ENCODE results near the gene RAD51B. TPM values are rescaled to one million over a fixed set of nuclear protein-coding genes. Genes with fewer than 3 reads are reported as not detected.

The RAD51B gene
- total and polyA plus RNA-seq, 2 of the 13 experiments (the other 11 are each of a cell fraction or from before 2014, with no cell fraction given): 7.0 to 9.5 TPM

DNA sequence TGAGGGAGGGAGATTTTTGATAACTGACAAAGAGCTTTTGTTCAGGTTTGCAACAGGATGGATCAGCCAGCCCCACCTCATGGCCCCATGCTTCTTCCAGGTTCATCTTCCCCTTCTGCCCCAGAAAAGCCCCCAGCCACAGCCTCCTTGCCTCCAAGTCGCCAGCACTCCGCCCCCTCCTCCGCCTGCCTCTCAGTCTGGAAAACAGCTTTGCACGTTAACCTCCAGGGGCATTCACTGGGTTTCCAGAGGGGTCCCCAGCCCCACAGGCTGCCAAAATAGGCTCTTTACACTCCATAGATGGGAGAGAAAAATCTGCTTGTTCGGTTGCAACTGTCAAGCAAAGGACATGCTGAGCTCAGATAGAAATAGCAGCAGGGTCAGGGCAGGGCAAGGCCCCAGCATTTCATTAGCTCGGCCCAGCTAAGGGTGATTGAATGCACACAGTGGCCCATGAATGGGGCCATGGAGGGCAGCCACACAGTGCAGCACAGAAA is 719.7 kb downstream of the RAD51B start:
- peaks cover 15% of the 10 kb centered on the region for H3K4me1 ChIP-seq (ENCODE audit: insufficient read depth, low read length)
- ATAC-seq (no peak), FAIRE-seq (no peak), DNase-seq (ENCODE audit: low spot score) (no peak)
- H3K79me2 ChIP-seq (ENCODE audit: insufficient read depth, low read length): no peaks in the 10 kb centered on the region
- H4K20me1 ChIP-seq (ENCODE audit: insufficient read depth, low read length): no peaks in the 10 kb centered on the region
- no peak overlapping the region for H3K9ac ChIP-seq (ENCODE audit: insufficient read depth, low read depth, low read length)
- ChIA-PET CTCF (ENCODE audit: low intra/inter-chr PET ratio, low total read pairs) (no interaction called here), POLR2A (no interaction called here)
- no peak overlapping the region for H3K4me3 ChIP-seq (replicated peaks in 1 of 3; ENCODE audit: insufficient read depth in 1 of 3, low read depth in 2 of 3, low read length in 3 of 3)
- intact Hi-C loops (cut with micrococcal nuclease; ENCODE audit: unreplicated experiment) (no loop called here), in situ Hi-C loops (cut with HindIII; ENCODE audit: extremely low pct_ligation_motif_present, low pct_unique_long_range_greater_than_20kb) (no loop called here)
- no peak overlapping the region for H2AFZ ChIP-seq (ENCODE audit: low read length)
- H3K27me3 ChIP-seq (ENCODE audit: control insufficient read depth in 1 of 2, insufficient read depth in 2 of 2, low read length in 2 of 2): no peaks in the 10 kb centered on the region
- no peaks in the 10 kb centered on the region for H3K36me3 ChIP-seq (replicated peaks in 1 of 2; ENCODE audit: control insufficient read depth in 1 of 2, insufficient read depth in 2 of 2, low read length in 2 of 2)
- BruUV-seq (replicated peaks): no TSS peak
- no peak overlapping the region for H3K27ac ChIP-seq (ENCODE audit: extremely low read length, insufficient read depth, low read length)
- H3K9me3 ChIP-seq (ENCODE audit: low read length): no peaks in the 10 kb centered on the region
- H3K4me2 ChIP-seq (ENCODE audit: low read depth, low read length): no peak overlapping the region
- 62% methylated on average over 6 of the region's 6 CpGs for WGBS (ENCODE audit: low lambda C conversion rate)
- TF ChIP-seq MTF2 (CRISPR knock-in tag; IDR thresholded peaks at IDR 0.05; ENCODE audit: borderline replicate concordance) (no peak), TEAD3 (CRISPR knock-in tag; optimal IDR thresholded peaks at IDR 0.05; ENCODE audit: borderline replicate concordance) (no peak), JUN (CRISPR knock-in tag; IDR thresholded peaks at IDR 0.05) (no peak), ZBTB26 (CRISPR knock-in tag; IDR thresholded peaks at IDR 0.05; ENCODE audit: borderline replicate concordance) (no peak), ZBTB42 (CRISPR knock-in tag; IDR thresholded peaks at IDR 0.05) (no peak), SP1 (IDR thresholded peaks at IDR 0.05) (no peak), SP1 (CRISPR knock-in tag; IDR thresholded peaks at IDR 0.05) (no peak), AFF4 (CRISPR knock-in tag; IDR thresholded peaks at IDR 0.05) (no peak), ZFX (CRISPR knock-in tag; IDR thresholded peaks at IDR 0.05; ENCODE audit: low read depth) (no peak), KLF13 (CRISPR knock-in tag; IDR thresholded peaks at IDR 0.05) (no peak), TRIM24 (CRISPR knock-in tag; IDR thresholded peaks at IDR 0.05) (no peak), ZBTB20 (CRISPR knock-in tag; IDR thresholded peaks at IDR 0.05; ENCODE audit: borderline replicate concordance, low read depth) (no peak)
- TF ChIP-seq, protein P1, sequence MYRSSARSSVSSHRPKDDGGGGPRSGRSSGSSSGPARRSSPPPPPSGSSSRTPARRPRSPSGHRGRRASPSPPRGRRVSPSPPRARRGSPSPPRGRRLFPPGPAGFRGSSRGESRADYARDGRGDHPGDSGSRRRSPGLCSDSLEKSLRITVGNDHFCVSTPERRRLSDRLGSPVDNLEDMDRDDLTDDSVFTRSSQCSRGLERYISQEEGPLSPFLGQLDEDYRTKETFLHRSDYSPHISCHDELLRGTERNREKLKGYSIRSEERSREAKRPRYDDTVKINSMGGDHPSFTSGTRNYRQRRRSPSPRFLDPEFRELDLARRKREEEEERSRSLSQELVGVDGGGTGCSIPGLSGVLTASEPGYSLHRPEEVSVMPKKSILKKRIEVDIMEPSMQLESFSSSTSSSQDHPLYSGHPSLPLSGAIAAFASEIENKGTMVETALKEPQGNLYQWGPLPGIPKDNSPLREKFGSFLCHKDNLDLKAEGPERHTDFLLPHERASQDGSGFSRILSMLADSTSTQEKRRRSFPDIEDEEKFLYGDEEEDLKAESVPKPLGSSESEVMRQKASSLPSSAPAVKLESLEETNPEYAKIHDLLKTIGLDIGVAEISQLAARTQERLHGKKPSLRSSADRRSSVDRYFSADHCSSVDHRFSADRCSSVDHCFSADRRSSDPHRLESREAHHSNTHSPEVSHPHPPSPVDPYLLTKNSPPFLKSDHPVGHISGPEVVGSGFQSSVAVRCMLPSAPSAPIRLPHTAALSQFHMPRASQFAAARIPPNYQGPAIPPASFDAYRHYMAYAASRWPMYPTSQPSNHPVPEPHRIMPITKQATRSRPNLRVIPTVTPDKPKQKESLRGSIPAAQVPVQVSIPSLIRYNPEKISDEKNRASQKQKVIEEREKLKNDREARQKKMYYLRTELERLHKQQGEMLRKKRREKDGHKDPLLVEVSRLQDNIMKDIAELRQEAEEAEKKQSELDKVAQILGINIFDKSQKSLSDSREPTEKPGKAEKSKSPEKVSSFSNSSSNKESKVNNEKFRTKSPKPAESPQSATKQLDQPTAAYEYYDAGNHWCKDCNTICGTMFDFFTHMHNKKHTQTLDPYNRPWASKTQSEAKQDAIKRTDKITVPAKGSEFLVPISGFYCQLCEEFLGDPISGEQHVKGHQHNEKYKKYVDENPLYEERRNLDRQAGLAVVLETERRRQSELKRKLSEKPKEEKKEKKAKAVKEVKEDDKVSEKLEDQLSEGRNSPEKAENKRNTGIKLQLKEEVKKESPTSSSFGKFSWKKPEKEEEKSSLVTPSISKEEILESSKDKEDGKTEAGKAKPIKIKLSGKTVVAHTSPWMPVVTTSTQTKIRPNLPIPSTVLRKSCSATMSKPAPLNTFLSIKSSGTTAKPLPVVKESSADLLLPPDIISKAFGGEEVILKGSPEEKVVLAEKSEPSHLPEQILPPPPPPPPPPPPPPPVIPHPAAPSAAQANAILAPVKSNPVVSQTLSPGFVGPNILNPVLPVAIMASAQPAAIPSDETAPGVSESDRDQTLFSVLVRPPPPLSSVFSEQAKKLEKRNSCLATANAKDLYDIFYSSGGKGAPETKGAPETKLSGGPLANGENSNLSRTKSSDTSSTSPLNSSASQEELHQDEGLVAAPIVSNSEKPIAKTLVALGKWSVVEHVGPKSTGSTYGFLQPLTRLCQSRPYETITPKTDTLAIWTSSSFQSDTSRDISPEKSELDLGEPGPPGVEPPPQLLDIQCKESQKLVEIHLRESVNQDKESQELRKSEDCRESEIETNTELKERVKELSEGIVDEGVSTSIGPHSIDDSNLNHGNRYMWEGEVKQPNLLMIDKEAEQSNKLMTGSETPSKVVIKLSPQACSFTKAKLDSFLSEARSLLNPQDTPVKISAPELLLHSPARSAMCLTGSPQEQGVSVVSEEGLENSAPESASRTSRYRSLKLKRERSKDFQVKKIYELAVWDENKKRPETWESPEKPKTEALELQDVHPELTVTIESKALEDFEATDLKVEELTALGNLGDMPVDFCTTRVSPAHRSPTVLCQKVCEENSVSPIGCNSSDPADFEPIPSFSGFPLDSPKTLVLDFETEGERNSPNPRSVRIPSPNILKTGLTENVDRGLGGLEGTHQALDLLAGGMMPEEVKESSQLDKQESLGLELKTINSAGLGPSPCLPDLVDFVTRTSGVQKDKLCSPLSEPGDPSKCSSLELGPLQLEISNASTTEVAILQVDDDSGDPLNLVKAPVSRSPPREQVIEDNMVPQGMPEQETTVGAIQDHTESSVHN (CRISPR knock-in tag; IDR thresholded peaks at IDR 0.05): no peak

Data from HepG2 (cell line).